GM12872 (cell line): ENCODE data around the gene ACTR6.

Source experiments
- CTCF ChIP-seq: IDR thresholded peaks from 3 replicates; pipeline ENCODE4 v1.5.1; 2011; ENCODE audit warnings: low read depth, mild to moderate bottlenecking, low read length, moderate library complexity; ENCODE audit not compliant: insufficient read depth

The ACTR6 gene

GRCh38 chr12:100234166-100234565 is 33.6 kb downstream of the ACTR6 start:
- TF ChIP-seq CTCF, result no peak

- peak; percentile 59 for TF ChIP-seq CTCF
Measured at GRCh38 chr12:100234591-100235304, 34.1 kb downstream of the ACTR6 start.

- no peak for TF ChIP-seq CTCF
Measured at GRCh38 chr12:100238801-100239200, 38.2 kb downstream of the ACTR6 start.

GRCh38 chr12:100239589-100239988 is 39.0 kb downstream of the ACTR6 start:
- TF ChIP-seq CTCF, result no peak

GRCh38 chr12:100243137-100243536 is 42.5 kb downstream of the ACTR6 start:
- no peak for TF ChIP-seq CTCF

GRCh38 chr12:100247765-100248164 is 47.1 kb downstream of the ACTR6 start:
- no peak for TF ChIP-seq CTCF

- no peak for TF ChIP-seq CTCF
Measured at GRCh38 chr12:100248886-100249285, 48.3 kb downstream of the ACTR6 start.
